Activated CD8-positive, alpha-beta memory T cell treated with anti-CD3 and anti-CD28 coated beads for 48 hours (primary cell): ENCODE data around the gene CCDC40.

Source experiments
- DNase-seq, 3 experiments: peaks; one replicate each; pipeline ENCODE4 v3.0.0-alpha.2; 2020; ENCODE audit warnings: low read depth in 2 of 3, low spot score in 2 of 3

Gene CCDC40

DNA sequence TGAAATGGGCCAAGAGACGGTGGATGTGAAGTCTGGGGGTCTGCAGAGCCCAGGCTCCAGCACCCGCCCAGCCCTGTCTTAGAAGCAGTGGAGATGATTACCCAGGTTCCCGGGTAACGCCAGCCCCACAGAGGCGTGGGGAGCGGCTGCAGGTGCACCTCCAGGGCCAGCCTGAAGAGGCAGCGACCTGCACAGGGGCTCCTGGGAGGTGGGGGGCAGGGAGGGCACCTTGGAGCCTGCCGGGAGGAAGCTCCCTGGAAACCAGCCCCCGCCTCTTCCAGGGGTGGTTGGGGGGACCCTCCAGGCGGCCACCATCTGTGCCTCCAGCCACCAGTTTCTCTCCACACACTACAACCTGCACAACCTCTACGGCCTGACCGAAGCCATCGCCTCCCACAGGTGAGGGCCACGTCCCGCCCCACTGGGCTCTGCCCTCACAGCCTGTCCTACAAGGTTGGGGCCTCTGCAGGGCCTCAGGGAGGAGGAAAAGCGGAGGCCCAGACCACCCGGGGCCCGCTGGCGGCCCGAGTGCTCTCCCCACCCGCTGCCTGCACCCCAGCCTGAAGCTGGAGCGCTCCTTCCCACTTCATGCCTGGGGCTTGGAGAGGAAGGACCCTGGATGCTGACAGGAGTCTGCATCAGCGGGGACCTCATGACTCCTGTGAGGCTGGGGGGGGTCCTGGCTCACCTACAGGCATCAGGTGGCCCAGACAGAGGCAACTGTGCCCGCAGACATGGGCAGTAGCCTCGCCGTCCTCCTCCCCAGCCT lies 75.4 kb downstream of the CCDC40 start:
- DNase-seq, result no peak

DNA sequence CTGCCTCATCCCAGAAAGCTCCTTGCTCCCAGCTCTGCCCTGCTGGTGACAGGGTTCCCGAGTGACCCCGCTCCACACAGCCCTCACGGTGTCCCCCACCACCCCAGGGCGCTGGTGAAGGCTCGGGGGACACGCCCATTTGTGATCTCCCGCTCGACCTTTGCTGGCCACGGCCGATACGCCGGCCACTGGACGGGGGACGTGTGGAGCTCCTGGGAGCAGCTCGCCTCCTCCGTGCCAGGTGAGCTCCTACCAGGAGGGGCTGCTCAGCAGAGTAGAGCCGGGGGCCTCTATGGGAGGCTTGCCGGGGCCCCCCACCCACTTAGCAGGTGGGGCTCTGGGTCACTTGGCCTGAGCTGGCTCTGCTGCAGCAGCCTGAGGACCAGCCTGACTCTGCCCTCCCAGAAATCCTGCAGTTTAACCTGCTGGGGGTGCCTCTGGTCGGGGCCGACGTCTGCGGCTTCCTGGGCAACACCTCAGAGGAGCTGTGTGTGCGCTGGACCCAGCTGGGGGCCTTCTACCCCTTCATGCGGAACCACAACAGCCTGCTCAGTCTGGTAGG lies 76.1 kb downstream of the CCDC40 start:
- no peak for DNase-seq

DNA sequence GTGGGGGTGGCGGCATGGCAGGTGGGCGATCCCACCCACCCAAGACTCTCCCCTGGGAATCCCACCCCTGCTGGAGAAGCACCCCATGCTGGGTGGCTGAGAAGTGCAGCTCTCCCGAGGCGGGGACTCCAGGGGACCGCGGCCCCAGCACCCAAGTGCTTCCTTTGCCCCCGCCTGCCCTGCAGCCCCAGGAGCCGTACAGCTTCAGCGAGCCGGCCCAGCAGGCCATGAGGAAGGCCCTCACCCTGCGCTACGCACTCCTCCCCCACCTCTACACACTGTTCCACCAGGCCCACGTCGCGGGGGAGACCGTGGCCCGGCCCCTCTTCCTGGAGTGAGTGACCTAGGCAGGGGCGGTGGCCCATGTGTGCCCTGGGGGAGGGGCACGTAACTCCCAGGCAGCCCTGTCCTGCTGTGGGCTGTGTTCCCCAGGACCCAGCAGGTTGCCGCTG lies 76.6 kb downstream of the CCDC40 start:
- no peak for DNase-seq

DNA sequence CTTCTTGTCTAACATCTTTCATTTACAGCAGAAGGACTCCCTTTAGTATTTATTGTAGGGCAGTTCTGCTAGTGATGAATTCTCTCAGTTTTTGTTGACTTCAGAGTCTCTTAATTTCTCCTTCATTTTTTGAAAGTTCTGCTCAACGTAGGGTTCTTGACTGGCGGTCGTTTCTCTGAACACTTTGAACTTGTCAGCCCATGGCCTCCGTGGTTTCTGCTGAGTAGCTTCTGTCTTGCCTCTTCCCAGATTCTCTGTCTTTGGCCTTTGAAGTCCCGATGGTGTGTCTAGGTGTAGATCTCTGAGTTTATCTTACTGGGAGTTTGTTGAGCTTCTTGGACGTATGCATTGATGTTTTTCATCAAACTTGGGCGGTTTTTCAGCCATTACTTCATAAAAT lies 78.3 kb downstream of the CCDC40 start:
- no peak for DNase-seq

DNA sequence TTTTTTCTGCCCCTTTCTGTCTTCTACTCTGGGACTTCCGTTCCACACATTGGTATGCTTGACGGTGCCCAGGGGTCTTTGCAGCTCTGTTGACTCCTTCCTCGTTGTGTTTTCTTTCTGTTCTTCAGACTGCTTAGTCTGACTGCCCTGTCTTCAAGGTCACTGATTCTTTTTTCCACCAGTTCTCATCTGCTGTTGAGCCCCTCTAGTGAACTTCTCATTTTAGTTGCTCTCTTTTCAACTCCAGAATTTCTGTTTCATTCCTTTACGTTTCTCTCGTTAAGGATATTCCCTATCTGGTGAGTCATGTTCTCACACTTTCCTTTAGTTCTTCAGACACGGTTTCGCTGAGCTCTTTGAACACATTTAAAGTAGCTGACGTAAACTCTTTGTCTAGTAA lies 78.7 kb downstream of the CCDC40 start:
- DNase-seq, result no peak

DNA sequence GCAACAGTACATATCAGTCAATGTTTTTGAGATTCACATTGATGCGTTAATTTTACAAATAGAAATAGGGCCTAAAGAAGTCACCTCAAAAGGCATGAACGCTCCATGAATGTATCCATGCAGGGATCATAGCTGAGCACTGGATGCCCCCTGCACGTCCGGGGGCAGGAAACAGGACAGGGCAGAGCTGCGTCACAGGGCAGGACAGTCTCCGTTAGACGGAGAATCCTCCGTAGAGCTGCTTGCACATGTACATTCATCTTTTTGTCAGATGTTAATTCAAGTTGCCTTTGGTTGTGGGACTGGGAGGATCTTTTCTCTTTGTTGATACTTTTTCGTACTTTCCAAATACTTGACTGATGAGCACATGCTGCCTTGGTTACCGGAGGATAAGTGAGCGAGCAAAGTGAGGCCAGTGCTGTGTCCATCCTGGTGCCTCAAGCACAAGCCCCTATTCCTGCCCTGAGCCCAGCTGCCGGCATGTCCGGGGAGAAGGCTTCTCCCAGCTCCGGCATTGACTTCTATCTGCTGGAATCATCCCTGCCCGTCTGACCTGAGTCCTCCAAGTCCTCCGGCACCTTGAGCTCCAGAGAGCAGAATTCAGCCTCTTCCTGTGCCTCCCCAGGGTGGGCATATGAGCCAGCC lies 80.0 kb downstream of the CCDC40 start:
- DNase-seq, result no peak

DNA sequence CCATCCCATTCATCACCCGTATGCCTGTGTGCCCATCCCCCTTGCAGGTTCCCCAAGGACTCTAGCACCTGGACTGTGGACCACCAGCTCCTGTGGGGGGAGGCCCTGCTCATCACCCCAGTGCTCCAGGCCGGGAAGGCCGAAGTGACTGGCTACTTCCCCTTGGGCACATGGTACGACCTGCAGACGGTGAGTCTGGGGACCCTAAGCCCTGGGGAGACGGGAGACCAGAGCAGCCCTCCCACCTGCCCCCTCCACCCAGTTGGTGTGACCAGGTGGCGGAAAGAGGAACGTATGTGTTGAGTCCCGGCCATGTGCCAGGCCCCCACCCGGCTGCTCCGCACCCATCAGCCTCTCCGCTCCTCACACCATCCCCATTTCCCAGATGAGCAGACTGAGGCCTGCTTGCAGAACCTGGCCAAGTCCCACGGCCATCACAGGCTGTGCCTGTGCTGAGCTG lies 80.5 kb downstream of the CCDC40 start:
- DNase-seq, result no peak

DNA sequence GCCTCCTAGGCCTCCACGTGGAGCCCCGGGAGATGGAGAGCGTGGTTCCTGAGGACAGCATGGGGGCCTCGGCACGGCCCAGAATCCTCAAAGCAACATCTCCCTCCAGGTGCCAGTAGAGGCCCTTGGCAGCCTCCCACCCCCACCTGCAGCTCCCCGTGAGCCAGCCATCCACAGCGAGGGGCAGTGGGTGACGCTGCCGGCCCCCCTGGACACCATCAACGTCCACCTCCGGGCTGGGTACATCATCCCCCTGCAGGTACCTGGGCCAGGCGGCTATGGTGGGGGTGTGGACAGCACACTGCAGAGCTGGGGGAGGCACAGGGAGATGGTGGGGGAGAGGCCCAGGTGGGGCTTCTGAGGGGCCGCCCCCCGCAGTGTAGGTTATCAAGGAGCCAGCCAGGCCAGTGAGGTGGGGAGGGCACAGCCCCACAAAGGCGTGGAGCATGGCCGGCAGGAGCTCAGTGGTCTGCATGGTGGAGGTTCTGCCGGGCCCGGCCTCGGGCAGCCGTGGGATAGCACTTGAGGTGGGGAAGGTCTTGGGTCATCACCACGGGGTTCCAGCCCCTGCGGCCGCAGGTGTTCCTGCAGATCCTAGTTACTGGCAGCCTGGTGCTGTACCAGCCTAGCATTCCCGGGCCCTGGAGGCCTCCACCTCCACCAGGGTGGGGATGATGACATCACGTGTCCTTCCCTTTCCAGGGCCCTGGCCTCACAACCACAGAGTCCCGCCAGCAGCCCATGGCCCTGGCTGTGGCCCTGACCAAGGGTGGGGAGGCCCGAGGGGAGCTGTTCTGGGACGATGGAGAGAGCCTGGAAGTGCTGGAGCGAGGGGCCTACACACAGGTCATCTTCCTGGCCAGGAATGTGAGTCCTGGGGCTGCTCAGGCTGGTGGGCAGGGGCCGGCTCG lies 81.3 kb downstream of the CCDC40 start:
- DNase-seq, result no peak

DNA sequence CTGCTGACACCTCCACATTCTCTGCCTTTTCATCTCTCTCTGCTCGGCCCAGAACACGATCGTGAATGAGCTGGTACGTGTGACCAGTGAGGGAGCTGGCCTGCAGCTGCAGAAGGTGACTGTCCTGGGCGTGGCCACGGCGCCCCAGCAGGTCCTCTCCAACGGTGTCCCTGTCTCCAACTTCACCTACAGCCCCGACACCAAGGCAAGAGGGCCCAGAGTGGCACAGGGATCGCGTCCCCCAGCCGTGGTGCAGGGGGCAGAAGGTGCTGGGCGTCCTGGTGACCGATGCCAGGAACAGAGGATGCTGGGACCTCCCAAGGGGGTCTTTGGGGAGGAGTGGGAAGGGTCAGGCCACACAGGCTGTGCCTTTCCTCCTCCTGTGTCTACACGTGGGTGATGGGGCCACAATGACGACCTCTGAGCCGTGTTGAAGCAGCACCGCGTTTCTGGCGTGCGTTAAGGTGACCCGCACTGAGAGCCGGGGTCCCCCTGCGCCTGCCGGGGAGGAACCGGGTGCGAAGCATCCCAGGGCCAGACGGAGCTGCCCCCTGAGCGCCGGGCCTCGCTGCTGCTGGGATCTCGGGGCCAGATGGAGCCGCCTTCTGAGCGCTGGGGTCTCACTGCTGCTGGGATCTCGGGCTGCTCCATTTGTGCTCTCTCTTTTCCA lies 82.3 kb downstream of the CCDC40 start:
- DNase-seq, result no peak

DNA sequence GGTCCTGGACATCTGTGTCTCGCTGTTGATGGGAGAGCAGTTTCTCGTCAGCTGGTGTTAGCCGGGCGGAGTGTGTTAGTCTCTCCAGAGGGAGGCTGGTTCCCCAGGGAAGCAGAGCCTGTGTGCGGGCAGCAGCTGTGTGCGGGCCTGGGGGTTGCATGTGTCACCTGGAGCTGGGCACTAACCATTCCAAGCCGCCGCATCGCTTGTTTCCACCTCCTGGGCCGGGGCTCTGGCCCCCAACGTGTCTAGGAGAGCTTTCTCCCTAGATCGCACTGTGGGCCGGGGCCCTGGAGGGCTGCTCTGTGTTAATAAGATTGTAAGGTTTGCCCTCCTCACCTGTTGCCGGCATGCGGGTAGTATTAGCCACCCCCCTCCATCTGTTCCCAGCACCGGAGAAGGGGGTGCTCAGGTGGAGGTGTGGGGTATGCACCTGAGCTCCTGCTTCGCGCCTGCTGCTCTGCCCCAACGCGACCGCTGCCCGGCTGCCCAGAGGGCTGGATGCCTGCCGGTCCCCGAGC lies 82.9 kb downstream of the CCDC40 start:
- no peak for DNase-seq

DNA sequence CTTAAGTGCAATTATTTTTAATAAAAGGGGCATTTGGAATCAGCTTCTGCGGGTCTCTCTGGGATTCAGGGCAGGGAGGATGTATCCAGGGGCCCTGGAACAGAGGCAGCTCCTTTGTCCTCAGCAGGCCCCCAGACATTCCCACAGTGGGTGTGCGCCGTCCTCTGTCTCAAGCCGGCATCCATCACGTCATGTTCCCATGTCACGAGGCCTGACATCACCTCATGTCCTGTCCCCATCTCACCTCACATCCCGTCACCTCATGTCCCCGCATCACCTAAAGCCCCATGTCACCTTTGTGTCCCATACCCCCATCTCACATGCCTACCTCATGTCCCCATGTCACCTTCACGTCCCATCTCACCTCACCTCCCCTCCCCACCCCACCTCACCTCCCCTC lies 83.4 kb downstream of the CCDC40 start:
- DNase-seq, result no peak

DNA sequence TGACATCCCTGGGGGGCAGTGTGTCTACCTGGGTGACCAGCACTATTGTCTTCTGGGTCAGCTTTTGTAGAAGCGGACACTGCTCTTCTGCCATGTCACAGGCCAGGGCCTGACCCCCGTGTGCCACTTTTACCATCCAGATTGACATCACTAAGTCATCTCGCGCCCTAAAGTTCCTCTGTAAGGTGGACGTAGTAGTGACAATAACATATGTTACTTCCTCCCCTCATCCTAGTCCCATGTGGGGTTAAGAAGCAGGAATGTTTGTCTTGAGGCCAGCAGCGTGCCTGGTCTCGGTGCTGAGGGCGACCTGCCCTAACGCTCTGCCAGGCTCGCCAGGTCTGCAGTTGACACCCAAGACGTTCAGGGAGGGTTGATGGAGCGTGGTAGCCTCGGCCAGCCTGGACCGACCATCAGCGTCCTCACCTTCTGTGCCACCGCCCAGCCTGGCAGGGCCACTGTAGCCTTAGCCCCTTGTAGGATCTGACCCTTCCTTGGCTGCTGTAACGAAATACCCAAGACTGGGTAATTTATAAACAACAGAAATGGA lies 85.7 kb downstream of the CCDC40 start:
- no peak for DNase-seq

DNA sequence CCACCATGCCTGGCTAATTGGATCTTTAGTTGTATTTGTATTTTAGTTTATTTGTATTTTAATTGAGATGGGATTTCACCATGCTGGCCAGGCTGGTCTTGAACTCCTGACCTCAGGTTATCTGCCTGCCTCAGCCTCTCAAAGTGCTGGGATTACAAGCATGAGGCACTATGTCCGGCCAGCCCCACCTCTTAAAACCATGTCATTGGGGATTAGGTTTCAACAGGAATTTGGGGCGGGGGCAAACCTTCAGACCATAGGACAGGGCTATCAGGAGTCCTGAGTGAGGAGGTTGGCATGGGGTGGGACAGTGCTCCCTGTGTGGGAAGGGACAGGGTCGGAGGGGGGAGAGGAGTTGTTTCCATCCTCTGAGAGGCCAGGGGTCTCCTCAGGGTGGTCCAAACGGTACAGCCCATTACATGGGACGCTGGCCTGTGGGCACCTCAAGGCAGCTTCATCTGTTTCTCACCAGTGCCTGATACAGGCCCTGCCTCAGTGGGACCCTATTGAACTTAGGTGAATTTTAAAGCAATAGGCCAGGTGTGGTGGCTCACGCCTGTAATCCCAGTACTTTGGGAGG lies 86.6 kb downstream of the CCDC40 start:
- DNase-seq, result no peak

DNA sequence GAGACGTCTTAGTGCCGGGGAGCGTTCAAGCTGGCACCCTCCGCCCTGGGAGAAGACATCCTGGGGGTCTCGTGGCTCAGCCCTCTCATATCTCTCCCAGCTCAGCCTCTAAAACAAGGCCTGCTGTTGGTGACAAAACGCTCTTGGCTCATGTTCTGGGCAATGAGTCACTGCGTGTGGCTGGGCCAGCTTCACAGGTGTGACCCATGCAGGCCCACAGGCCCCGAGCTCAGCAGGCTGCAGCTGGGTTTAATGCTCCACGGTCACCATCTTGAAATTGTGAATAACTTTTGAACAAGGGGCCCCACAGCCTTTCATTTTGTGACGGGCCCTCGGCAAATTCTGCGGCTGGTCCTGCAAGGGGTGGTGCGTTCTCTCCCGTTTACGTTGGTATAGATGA lies 87.3 kb downstream of the CCDC40 start:
- no peak for DNase-seq

DNA sequence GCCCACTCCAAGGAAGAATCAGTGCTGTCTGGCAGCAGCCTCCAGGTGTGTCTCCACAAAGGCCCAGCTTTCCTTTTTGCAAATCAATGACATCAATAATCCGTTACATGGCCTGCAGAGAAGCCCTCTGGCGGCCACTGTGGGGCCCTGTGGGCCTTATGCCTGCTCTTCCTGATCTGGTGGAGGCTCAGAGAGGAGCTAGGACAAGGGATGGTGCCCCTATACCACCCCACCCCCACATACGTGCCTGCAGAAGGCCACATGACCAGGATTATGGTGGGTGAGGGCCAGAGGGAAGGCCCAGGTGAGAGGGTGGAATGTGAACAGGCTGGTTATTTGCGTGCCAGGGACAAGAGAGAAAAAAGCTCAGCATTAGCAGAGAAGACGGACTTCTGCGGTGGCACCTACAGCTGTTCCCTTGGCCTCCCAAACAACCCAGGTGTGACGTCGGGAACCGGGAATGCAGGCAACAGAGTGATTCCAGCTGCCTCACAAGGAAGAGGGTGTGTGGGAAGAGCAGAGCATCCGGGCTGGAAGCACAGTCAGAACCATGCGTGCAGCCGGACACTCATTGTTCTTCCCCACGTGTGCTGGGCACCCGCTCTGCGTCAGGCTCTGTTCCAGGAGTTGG lies 88.0 kb downstream of the CCDC40 start:
- DNase-seq, result no peak

DNA sequence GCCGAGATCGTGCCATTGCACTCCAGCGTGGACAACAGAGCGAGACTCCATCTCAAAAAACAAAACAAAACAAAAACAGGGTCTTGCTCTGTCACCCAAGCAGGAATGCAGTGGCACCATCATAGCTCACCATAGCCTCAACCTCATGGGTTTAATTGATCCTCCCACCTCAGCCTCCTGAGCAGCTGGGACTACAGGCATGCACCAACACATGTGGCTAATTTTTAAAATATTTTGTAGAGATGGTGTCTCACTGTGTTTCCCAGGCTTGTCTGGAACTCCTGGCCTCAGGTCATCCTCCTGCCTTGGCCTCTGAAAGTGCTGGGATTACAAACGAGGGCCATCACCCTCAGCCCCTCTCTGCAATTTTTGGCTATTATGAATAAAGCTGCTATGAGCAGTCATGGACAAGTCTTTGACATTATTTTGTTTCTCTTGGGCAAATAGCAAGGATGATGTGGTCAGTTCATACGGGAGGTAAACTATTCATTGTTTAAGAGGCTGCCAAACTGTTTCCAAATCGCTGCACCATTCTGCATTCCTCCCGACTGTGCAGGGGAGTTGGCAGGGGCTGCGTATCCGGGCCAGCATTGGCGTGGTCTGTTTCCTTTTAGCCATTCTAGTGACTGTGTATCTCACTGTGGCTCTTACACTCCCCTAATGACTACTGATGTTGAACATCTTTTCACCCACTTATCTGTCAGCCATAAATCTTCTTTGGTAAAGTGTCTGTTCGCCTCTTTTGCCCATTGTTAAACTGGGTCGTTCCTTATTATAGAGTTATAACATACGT lies 89.4 kb downstream of the CCDC40 start:
- DNase-seq, result no peak

DNA sequence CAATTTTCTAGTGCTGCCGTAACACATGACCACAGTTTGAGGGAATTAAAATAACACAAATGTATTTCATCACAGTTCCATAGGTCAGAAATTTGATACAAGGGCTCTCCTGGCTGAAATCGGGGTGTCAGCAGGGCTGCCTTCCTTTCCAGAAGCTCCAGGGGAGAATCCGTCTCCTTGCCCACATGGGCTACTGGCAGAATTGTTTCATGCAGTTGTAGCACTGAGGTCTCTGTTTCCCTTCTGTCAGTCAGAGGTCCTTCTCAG lies 89.9 kb downstream of the CCDC40 start:
- DNase-seq, result no peak

DNA sequence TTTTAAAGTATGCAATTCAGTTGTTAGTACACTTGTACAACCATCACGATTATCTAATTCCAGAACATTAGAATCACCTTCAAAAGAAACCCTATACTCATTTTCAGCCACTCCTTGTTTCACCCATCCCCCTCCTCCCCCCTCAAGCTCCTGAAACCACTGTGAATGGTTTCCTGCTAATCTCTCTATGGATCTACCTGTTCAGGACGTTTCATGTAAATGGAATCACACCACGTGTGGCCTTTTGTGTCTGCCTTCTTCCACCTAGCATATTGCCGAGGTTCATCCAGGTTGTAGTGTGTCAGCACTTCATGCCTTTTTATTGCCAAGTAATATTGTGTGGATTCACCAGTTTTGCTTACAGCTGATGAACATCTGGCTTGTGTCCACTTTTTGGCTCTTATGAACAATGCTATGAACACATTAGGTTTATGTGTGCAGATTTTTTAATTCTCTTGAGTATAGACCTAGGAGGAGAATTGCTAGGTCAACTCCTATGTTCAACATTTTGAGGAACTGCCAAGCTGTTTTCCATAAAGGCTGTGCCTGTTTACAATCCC lies 92.6 kb downstream of the CCDC40 start:
- DNase-seq, result no peak

DNA sequence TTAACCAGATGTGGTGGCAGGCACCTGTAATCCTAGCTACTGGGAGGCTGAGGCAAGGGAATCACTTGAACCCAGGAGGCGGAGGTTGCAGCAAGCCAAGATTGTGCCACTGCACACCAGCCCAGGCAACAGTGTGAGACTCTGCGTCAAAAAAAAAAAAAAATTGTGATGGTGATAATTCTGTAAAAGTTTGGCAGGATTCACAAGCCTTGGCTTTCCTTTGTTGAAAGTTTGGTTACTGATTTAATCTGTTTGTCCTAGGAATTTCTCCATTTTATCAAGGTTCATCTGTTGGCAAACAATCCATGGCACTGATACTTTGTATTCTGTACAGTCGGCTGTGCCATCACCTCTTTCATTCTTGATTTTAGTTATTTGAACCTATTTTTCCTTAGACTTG lies 94.5 kb downstream of the CCDC40 start:
- no peak for DNase-seq
